GM13976 (cell line): ENCODE results near the gene AHRR.
"Not testable (repeated sequence)": the region's sequence is repeated elsewhere in the genome, so short reads cannot be mapped to it uniquely, and the experiment has no call there.

Source experiments
- DNase-seq: peaks from one replicate; pipeline ENCODE4 v3.0.0; 2012; ENCODE audit warnings: low spot score
- CTCF ChIP-seq: IDR thresholded peaks from 2 replicates; pipeline ENCODE4 v1.5.1; 2012; ENCODE audit warnings: borderline replicate concordance, mild to moderate bottlenecking; ENCODE audit not compliant: insufficient read depth; ENCODE audit errors: extremely low read depth, missing control alignments, control extremely low read depth
- in situ Hi-C: fragments of 300-500 bp; cut with MboI; formaldehyde crosslinking; loops from one replicate; pipeline ENCODE4 v1.12.0; 2022; ENCODE audit warnings: low sequenced_read_pairs, mixed read lengths, inconsistent platforms; ENCODE audit not compliant: unreplicated experiment

AHRR gene

GRCh38 chr5:366541-367357 lies 45.2 kb downstream of the AHRR start:
- in situ Hi-C loops = no loop called here

GRCh38 chr5:367358-368130 lies 46.0 kb downstream of the AHRR start:
- in situ Hi-C loops = no loop called here

More at GRCh38 chr5:366541-367357, 45.2 kb downstream of the AHRR start:
- no peak for TF ChIP-seq CTCF
- peak; percentile 8 for DNase-seq

GRCh38 chr5:368183-369084 lies 46.9 kb downstream of the AHRR start:
- DNase-seq = peak; percentile 81
- no peak for TF ChIP-seq CTCF
- in situ Hi-C loops = no loop called here

More at GRCh38 chr5:367358-368130, 46.0 kb downstream of the AHRR start:
- TF ChIP-seq CTCF = no peak
- peak; percentile 23 for DNase-seq

GRCh38 chr5:369151-369868 lies 47.8 kb downstream of the AHRR start:
- in situ Hi-C loops = no loop called here
- TF ChIP-seq CTCF = no peak
- peak; percentile 54 for DNase-seq

- in situ Hi-C loops = not testable (repeated sequence)
- peak; percentile 23 for DNase-seq
Measured at GRCh38 chr5:369869-370236, 48.3 kb downstream of the AHRR start.

GRCh38 chr5:370311-370958 lies 48.9 kb downstream of the AHRR start:
- in situ Hi-C loops = no loop called here
- peak; percentile 32 for DNase-seq
- TF ChIP-seq CTCF = no peak
